Smooth muscle cell (in vitro differentiated cells): ENCODE data around the gene HARS1. TPM values are rescaled to one million over a fixed set of nuclear protein-coding genes. Genes with fewer than 3 reads are reported as not detected.
"Not testable (repeated sequence)": the region's sequence is repeated elsewhere in the genome, so short reads cannot be mapped to it uniquely, and the experiment has no call there.

Experiments
- DNase-seq: peaks from one replicate; lab custom pipeline; 2025; ENCODE audit not compliant: unreplicated experiment; lab: John Stamatoyannopoulos, UW
- H2AFZ ChIP-seq: fragments of 200-600 bp; sonication (generic); 2 replicates; pipeline ENCODE4 v1.6.0; 2016; ENCODE audit warnings: antibody characterized with exemption, low read depth, mild to moderate bottlenecking
- H3F3A ChIP-seq: fragments of 200-600 bp; sonication (generic); 2 replicates; pipeline ENCODE4 v1.6.0; 2017; ENCODE audit warnings: antibody characterized with exemption, low read depth
- H3K27ac ChIP-seq: fragments of 200-600 bp; sonication (generic); 2 replicates; pipeline ENCODE4 v1.5.1; 2016; ENCODE audit warnings: low read depth, mild to moderate bottlenecking
- H3K27me3 ChIP-seq: fragments of 200-600 bp; sonication (generic); 2 replicates; pipeline ENCODE4 v1.6.1; 2016; ENCODE audit warnings: low read depth, mild to moderate bottlenecking
- H3K36me3 ChIP-seq: fragments of 200-600 bp; sonication (generic); 2 replicates; pipeline ENCODE4 v1.5.1; 2016; ENCODE audit warnings: low read depth
- H3K4me1 ChIP-seq: fragments of 200-600 bp; sonication (generic); 2 replicates; pipeline ENCODE4 v1.5.1; 2016; ENCODE audit warnings: low read depth
- H3K4me2 ChIP-seq: fragments of 200-600 bp; sonication (generic); 2 replicates; pipeline ENCODE4 v1.6.0; 2016; ENCODE audit warnings: mild to moderate bottlenecking
- H3K4me3 ChIP-seq: fragments of 200-600 bp; sonication (generic); 2 replicates; pipeline ENCODE4 v1.5.1; 2016; ENCODE audit warnings: mild to moderate bottlenecking
- H3K79me2 ChIP-seq: fragments of 200-600 bp; sonication (generic); 2 replicates; pipeline ENCODE4 v1.6.0; 2016; ENCODE audit warnings: low read depth, mild to moderate bottlenecking
- H3K9ac ChIP-seq: fragments of 200-600 bp; sonication (generic); 2 replicates; pipeline ENCODE4 v1.6.0; 2016; ENCODE audit warnings: low read depth
- H3K9me3 ChIP-seq: fragments of 200-600 bp; sonication (generic); replicated peaks from 2 replicates; pipeline ENCODE4 v1.5.1; 2016; ENCODE audit warnings: low read depth
- H4K20me1 ChIP-seq: fragments of 200-600 bp; sonication (generic); 2 replicates; pipeline ENCODE4 v1.6.0; 2016; ENCODE audit warnings: low read depth
- CTCF ChIP-seq: fragments of 200-600 bp; sonication (generic); IDR thresholded peaks from 2 replicates; pipeline ENCODE4 v1.5.1; 2017; ENCODE audit warnings: borderline replicate concordance, mild to moderate bottlenecking, antibody characterized with exemption; ENCODE audit not compliant: insufficient read depth, poor library complexity, severe bottlenecking
- WGBS: methylation state at CpG from one replicate; pipeline ENCODE4 v1.1.7; 2016; ENCODE audit warnings: low lambda C conversion rate; 5-methylcytosine and 5-hydroxymethylcytosine counted together
- polyA plus RNA-seq: library from polyadenylated mRNA; unstranded; fragments of >200 nt; fragmentation: Nextera tagmentation; extraction: Ambion mirVana; gene quantifications from 2 replicates; pipeline ENCODE4 v1.2.1, GENCODE V29; 2016
- total RNA-seq: library from RNA; depleted of rRNA; stranded (reverse); fragments of >200 nt; gene quantifications from 2 replicates; pipeline ENCODE4 v1.2.3, GENCODE V29; 2014

The HARS1 gene
- total and polyA plus RNA-seq, 2 experiments from 2014 or later: 29.4 to 72.1 TPM

DNA sequence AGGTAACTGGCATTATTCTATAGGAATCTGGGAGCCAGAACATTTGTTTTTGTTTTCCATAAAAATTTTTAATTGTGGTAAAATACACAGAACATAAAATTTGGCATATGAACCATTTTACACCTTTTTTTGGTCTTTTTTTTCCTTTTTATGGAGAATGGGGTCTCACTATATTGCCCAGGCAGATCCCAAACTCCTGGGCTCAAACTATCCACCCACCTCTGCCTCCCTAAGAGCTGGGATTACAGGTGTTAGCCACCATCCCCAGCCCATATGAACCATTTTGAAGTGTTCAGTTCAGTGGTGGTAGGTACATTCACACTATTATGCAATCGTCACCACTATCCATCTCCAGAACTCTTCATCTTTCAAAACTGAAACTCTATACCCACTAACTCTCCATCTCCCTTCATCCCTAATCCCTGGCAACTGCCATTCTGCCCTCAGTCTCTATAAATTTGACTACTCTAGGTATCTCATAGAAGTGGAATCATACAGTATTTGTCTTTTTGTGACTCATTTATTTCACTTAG, 22.5 kb upstream of the HARS1 start:
- H3K36me3 ChIP-seq: no peaks in the 10 kb centered on the region
- H3K79me2 ChIP-seq: no peaks in the 10 kb centered on the region
- no peaks in the 10 kb centered on the region for H3K9me3 ChIP-seq
- no peak overlapping the region for H2AFZ ChIP-seq
- H3K27ac ChIP-seq: no peak overlapping the region
- no peaks in the 10 kb centered on the region for H3F3A ChIP-seq
- no peak for DNase-seq
- TF ChIP-seq CTCF: no peak
- no peaks in the 10 kb centered on the region for H4K20me1 ChIP-seq
- no peaks in the 10 kb centered on the region for H3K4me1 ChIP-seq
- H3K4me3 ChIP-seq: no peak overlapping the region
- 95% methylated on average over 1 of the region's 1 CpG for WGBS
- no peak overlapping the region for H3K9ac ChIP-seq
- no peaks in the 10 kb centered on the region for H3K27me3 ChIP-seq
- no peak overlapping the region for H3K4me2 ChIP-seq

DNA sequence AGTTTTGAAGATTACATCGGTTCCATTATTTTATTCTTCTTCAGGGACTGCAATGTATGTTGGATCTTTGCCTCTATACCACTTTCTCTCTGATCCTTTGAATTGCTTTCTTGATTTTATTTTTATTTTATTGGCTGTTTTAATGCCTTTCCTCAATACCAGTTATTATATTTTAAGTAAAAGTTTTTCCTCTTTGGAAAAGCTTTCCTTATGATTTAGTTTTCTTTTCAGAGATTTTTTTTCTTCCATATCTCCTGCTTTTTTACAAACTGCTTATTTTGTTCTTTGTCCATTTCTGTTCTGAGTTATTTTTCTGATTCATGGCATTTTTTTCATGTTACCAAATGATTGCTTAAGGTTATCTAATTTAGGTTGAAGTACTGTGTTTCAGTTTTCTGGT, 20.6 kb upstream of the HARS1 start:
- DNase-seq: no peak
- no peak for TF ChIP-seq CTCF
- Histone ChIP-seq H3K27ac (peak overlapping the region; percentile 90), H3K9me3 (no peaks in the 10 kb centered on the region), H3K79me2 (no peaks in the 10 kb centered on the region), H3K4me2 (peak overlapping the region; percentile 63), H4K20me1 (no peaks in the 10 kb centered on the region), H2AFZ (no peak overlapping the region), H3K36me3 (no peaks in the 10 kb centered on the region), H3K9ac (no peak overlapping the region), H3K4me1 (no peaks in the 10 kb centered on the region), H3K27me3 (no peaks in the 10 kb centered on the region), H3K4me3 (peak overlapping the region; percentile 64), H3F3A (peaks cover 10% of the 10 kb centered on the region)
- WGBS: 100% methylated on average over 1 of the region's 1 CpG

DNA sequence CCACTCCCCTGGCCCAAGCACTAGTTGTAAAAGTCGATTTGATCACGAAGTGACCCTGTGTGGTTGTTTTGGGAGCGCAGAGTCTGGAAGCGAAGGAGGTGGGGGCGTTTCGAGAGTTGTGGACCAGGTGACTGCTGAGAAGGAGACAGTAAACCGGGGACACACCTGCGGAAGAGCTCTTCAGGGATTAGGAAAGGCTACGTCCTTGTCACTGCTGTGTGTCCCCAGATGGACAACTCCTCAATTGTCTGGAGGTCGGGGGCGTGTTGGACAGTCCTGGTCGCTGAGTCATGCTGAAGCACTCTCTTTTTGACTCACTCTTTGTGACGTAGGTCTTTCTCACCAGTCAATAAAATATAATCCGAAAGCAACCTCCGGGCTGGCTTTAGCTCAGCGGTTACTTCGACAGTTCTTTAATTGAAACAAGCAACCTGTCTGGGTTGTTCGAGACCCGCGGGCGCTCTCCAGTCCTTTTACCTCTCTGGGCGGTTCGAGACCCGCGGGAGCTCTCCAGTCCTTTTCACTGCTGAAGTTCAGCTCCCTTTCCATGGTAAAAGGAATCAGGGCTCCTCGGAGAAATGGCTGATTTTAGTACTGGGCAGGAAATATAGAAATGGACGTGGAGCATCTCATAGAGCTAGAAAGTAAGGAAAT, 19.9 kb upstream of the HARS1 start:
- Histone ChIP-seq H4K20me1 (no peaks in the 10 kb centered on the region), H3K9ac (peak overlapping the region; percentile 82), H3K4me1 (no peaks in the 10 kb centered on the region), H3K27me3 (no peaks in the 10 kb centered on the region), H3K36me3 (peaks cover 3% of the 10 kb centered on the region), H3K4me3 (peak overlapping the region; percentile 64), H2AFZ (peak overlapping the region; percentile 65), H3K79me2 (no peaks in the 10 kb centered on the region), H3K4me2 (peak overlapping the region; percentile 83), H3K9me3 (no peaks in the 10 kb centered on the region), H3F3A (peaks cover 12% of the 10 kb centered on the region), H3K27ac (peak overlapping the region; percentile 90)
- DNase-seq: peak; percentile 53
- TF ChIP-seq CTCF: no peak
- WGBS: 2% methylated on average over 27 of the region's 27 CpGs

GRCh38 chr5:140708787-140709186, 17.6 kb upstream of the HARS1 start:
- not testable (repeated sequence) for H3K4me3 ChIP-seq, H3K4me1 ChIP-seq, H3K9me3 ChIP-seq, H3K27me3 ChIP-seq, H3K9ac ChIP-seq, H3K27ac ChIP-seq, H3K4me2 ChIP-seq, H2AFZ ChIP-seq, DNase-seq, H4K20me1 ChIP-seq, H3K79me2 ChIP-seq
- Histone ChIP-seq H3F3A (peaks cover 21% of the 10 kb centered on the region), H3K36me3 (peaks cover 18% of the 10 kb centered on the region)
- WGBS: 96% methylated on average over 9 of the region's 9 CpGs
